Neuron (in vitro differentiated cells): ENCODE measurements around the gene TIRAP.

Experiments used
- H2AFZ ChIP-seq: one replicate; pipeline ENCODE4 v1.6.1; 2013; ENCODE audit warnings: low read depth, mild to moderate bottlenecking, inconsistent platforms, low read length, moderate library complexity
- H3K27me3 ChIP-seq: one replicate; pipeline ENCODE4 v1.6.1; 2013; ENCODE audit warnings: low read length; ENCODE audit not compliant: insufficient read depth
- H3K36me3 ChIP-seq: one replicate; pipeline ENCODE4 v1.6.1; 2013; ENCODE audit warnings: low read length; ENCODE audit not compliant: insufficient read depth
- H3K4me1 ChIP-seq: one replicate; pipeline ENCODE4 v1.6.1; 2013; ENCODE audit warnings: low read length; ENCODE audit not compliant: insufficient read depth
- H3K4me3 ChIP-seq: 2 replicates; pipeline ENCODE4 v1.5.1; 2013; ENCODE audit warnings: mild to moderate bottlenecking, low read length, moderate library complexity
- H3K9me3 ChIP-seq: one replicate; pipeline ENCODE4 v1.6.1; 2013; ENCODE audit warnings: low read length

Gene TIRAP

GRCh38 chr11:126343051-126343450 lies 60.2 kb downstream of the TIRAP start:
- peaks cover 6% of the 10 kb centered on the region for H3K4me1 ChIP-seq
- H3K27me3 ChIP-seq = no peaks in the 10 kb centered on the region
- H2AFZ ChIP-seq = no peak overlapping the region
- H3K4me3 ChIP-seq = no peak overlapping the region
- no peaks in the 10 kb centered on the region for H3K9me3 ChIP-seq
- H3K36me3 ChIP-seq = peaks cover 20% of the 10 kb centered on the region
